Activated CD4-positive, alpha-beta T cell treated with anti-CD3 and anti-CD28 coated beads for 1 hour (primary cell): Measurements from ENCODE around the gene OVCA2.

ENCODE experiments used
- DNase-seq: peaks from one replicate; pipeline ENCODE4 v3.0.0-alpha.2; 2020

Gene OVCA2

GRCh38 chr17:2055292-2056205, 13.7 kb downstream of the OVCA2 start:
- DNase-seq: no peak

- DNase-seq: peak; percentile 47
These were observed 14.7 kb downstream of the OVCA2 start for GRCh38 chr17:2056206-2057174.

- DNase-seq: no peak
These were observed 15.4 kb downstream of the OVCA2 start for GRCh38 chr17:2057175-2057759.

- no peak for DNase-seq
These were observed 16.2 kb downstream of the OVCA2 start for GRCh38 chr17:2057760-2058585.

GRCh38 chr17:2058586-2059546, 17.0 kb downstream of the OVCA2 start:
- DNase-seq: no peak

GRCh38 chr17:2059547-2060384, 17.9 kb downstream of the OVCA2 start:
- no peak for DNase-seq

- no peak for DNase-seq
These were observed 18.5 kb downstream of the OVCA2 start for GRCh38 chr17:2060385-2060658.

- no peak for DNase-seq
These were observed 19.0 kb downstream of the OVCA2 start for GRCh38 chr17:2060681-2061440.

- no peak for DNase-seq
These were observed 19.7 kb downstream of the OVCA2 start for GRCh38 chr17:2061441-2061958.

- no peak for DNase-seq
These were observed 20.9 kb downstream of the OVCA2 start for GRCh38 chr17:2062571-2063183.

- DNase-seq: no peak
These were observed 21.7 kb downstream of the OVCA2 start for GRCh38 chr17:2063261-2064146.

- no peak for DNase-seq
These were observed 22.3 kb downstream of the OVCA2 start for GRCh38 chr17:2064147-2064489.

GRCh38 chr17:2064520-2064971, 22.7 kb downstream of the OVCA2 start:
- DNase-seq: no peak

GRCh38 chr17:2064980-2065785, 23.4 kb downstream of the OVCA2 start:
- no peak for DNase-seq

- no peak for DNase-seq
These were observed 24.2 kb downstream of the OVCA2 start for GRCh38 chr17:2065949-2066400.

- DNase-seq: no peak
These were observed 25.3 kb downstream of the OVCA2 start for GRCh38 chr17:2067048-2067561.

- no peak for DNase-seq
These were observed 25.8 kb downstream of the OVCA2 start for GRCh38 chr17:2067608-2068024.
